Smooth muscle cell (in vitro differentiated cells): ENCODE measurements around the gene LRRC47. TPM values are rescaled to one million over a fixed set of nuclear protein-coding genes. Genes with fewer than 3 reads are reported as not detected.

ENCODE experiments used
- DNase-seq: peaks from one replicate; lab custom pipeline; 2025; ENCODE audit not compliant: unreplicated experiment; lab: John Stamatoyannopoulos, UW
- H2AFZ ChIP-seq: fragments of 200-600 bp; sonication (generic); 2 replicates; pipeline ENCODE4 v1.6.0; 2016; ENCODE audit warnings: antibody characterized with exemption, low read depth, mild to moderate bottlenecking
- H3F3A ChIP-seq: fragments of 200-600 bp; sonication (generic); 2 replicates; pipeline ENCODE4 v1.6.0; 2017; ENCODE audit warnings: antibody characterized with exemption, low read depth
- H3K27ac ChIP-seq: fragments of 200-600 bp; sonication (generic); 2 replicates; pipeline ENCODE4 v1.5.1; 2016; ENCODE audit warnings: low read depth, mild to moderate bottlenecking
- H3K27me3 ChIP-seq: fragments of 200-600 bp; sonication (generic); 2 replicates; pipeline ENCODE4 v1.6.1; 2016; ENCODE audit warnings: low read depth, mild to moderate bottlenecking
- H3K36me3 ChIP-seq: fragments of 200-600 bp; sonication (generic); 2 replicates; pipeline ENCODE4 v1.5.1; 2016; ENCODE audit warnings: low read depth
- H3K4me1 ChIP-seq: fragments of 200-600 bp; sonication (generic); 2 replicates; pipeline ENCODE4 v1.5.1; 2016; ENCODE audit warnings: low read depth
- H3K4me2 ChIP-seq: fragments of 200-600 bp; sonication (generic); 2 replicates; pipeline ENCODE4 v1.6.0; 2016; ENCODE audit warnings: mild to moderate bottlenecking
- H3K4me3 ChIP-seq: fragments of 200-600 bp; sonication (generic); 2 replicates; pipeline ENCODE4 v1.5.1; 2016; ENCODE audit warnings: mild to moderate bottlenecking
- H3K79me2 ChIP-seq: fragments of 200-600 bp; sonication (generic); 2 replicates; pipeline ENCODE4 v1.6.0; 2016; ENCODE audit warnings: low read depth, mild to moderate bottlenecking
- H3K9ac ChIP-seq: fragments of 200-600 bp; sonication (generic); 2 replicates; pipeline ENCODE4 v1.6.0; 2016; ENCODE audit warnings: low read depth
- H3K9me3 ChIP-seq: fragments of 200-600 bp; sonication (generic); replicated peaks from 2 replicates; pipeline ENCODE4 v1.5.1; 2016; ENCODE audit warnings: low read depth
- H4K20me1 ChIP-seq: fragments of 200-600 bp; sonication (generic); 2 replicates; pipeline ENCODE4 v1.6.0; 2016; ENCODE audit warnings: low read depth
- CTCF ChIP-seq: fragments of 200-600 bp; sonication (generic); IDR thresholded peaks from 2 replicates; pipeline ENCODE4 v1.5.1; 2017; ENCODE audit warnings: borderline replicate concordance, mild to moderate bottlenecking, antibody characterized with exemption; ENCODE audit not compliant: insufficient read depth, poor library complexity, severe bottlenecking
- WGBS: methylation state at CpG from one replicate; pipeline ENCODE4 v1.1.7; 2016; ENCODE audit warnings: low lambda C conversion rate; 5-methylcytosine and 5-hydroxymethylcytosine counted together
- polyA plus RNA-seq: library from polyadenylated mRNA; unstranded; fragments of >200 nt; fragmentation: Nextera tagmentation; extraction: Ambion mirVana; gene quantifications from 2 replicates; pipeline ENCODE4 v1.2.1, GENCODE V29; 2016
- total RNA-seq: library from RNA; depleted of rRNA; stranded (reverse); fragments of >200 nt; gene quantifications from 2 replicates; pipeline ENCODE4 v1.2.3, GENCODE V29; 2014

LRRC47 gene
- total and polyA plus RNA-seq, 2 experiments from 2014 or later = 24.9 to 38.0 TPM

- Histone ChIP-seq H3K4me1 (peaks cover 12% of the 10 kb centered on the region), H3K27me3 (no peaks in the 10 kb centered on the region), H3F3A (no peaks in the 10 kb centered on the region), H3K4me3 (no peak overlapping the region), H3K79me2 (no peaks in the 10 kb centered on the region), H2AFZ (no peak overlapping the region), H3K9me3 (no peaks in the 10 kb centered on the region), H3K36me3 (peaks cover 5% of the 10 kb centered on the region), H3K4me2 (no peak overlapping the region), H3K27ac (no peak overlapping the region), H3K9ac (no peak overlapping the region), H4K20me1 (no peaks in the 10 kb centered on the region)
- TF ChIP-seq CTCF = no peak
- DNase-seq = no peak
- 95% methylated on average over 23 of the region's 23 CpGs for WGBS
Observed at GRCh38 chr1:3779265-3779911, 16.9 kb downstream of the LRRC47 start.

- Histone ChIP-seq H3K79me2 (no peaks in the 10 kb centered on the region), H4K20me1 (no peaks in the 10 kb centered on the region), H3K4me1 (peaks cover 12% of the 10 kb centered on the region), H2AFZ (no peak overlapping the region), H3K36me3 (peaks cover 5% of the 10 kb centered on the region), H3K27ac (no peak overlapping the region), H3K4me3 (no peak overlapping the region), H3K27me3 (no peaks in the 10 kb centered on the region), H3K9ac (no peak overlapping the region), H3F3A (no peaks in the 10 kb centered on the region), H3K9me3 (no peaks in the 10 kb centered on the region), H3K4me2 (no peak overlapping the region)
- TF ChIP-seq CTCF = no peak
- whole genome bisulfite sequencing = 94% methylated on average over 12 of the region's 14 CpGs
- no peak for DNase-seq
Observed at GRCh38 chr1:3778590-3779264, 17.6 kb downstream of the LRRC47 start.

GRCh38 chr1:3777647-3778589, 18.4 kb downstream of the LRRC47 start:
- H3K27ac ChIP-seq = no peak overlapping the region
- 86% methylated on average over 20 of the region's 20 CpGs for whole genome bisulfite sequencing
- H3K27me3 ChIP-seq = no peaks in the 10 kb centered on the region
- no peaks in the 10 kb centered on the region for H4K20me1 ChIP-seq
- no peak overlapping the region for H3K9ac ChIP-seq
- no peak overlapping the region for H3K4me3 ChIP-seq
- H3F3A ChIP-seq = peaks cover 3% of the 10 kb centered on the region
- no peak for DNase-seq
- no peak overlapping the region for H3K4me2 ChIP-seq
- TF ChIP-seq CTCF = no peak
- H3K36me3 ChIP-seq = peaks cover 5% of the 10 kb centered on the region
- H3K4me1 ChIP-seq = peaks cover 12% of the 10 kb centered on the region
- H2AFZ ChIP-seq = no peak overlapping the region
- no peaks in the 10 kb centered on the region for H3K79me2 ChIP-seq
- no peaks in the 10 kb centered on the region for H3K9me3 ChIP-seq
